ENCODE results near the gene NT5M.

Gene NT5M

GRCh38 chr17:17395885-17396284 is 92.7 kb downstream of the NT5M start:
- no peak for DNase-seq
